Aorta (tissue), 5 donors: ENCODE data around the gene GRIN3B. TPM values are rescaled to one million over a fixed set of nuclear protein-coding genes. Genes with fewer than 3 reads are reported as not detected.
"Not testable (repeated sequence)": the region's sequence is repeated elsewhere in the genome, so short reads cannot be mapped to it uniquely, and the experiment has no call there.

Source experiments
- ATAC-seq: fragments of 200-7000 bp; cut with Tn5 transposase; one replicate; pipeline ENCODE4 v1.9.1; 2022; ENCODE audit warnings: moderate library complexity; ENCODE audit not compliant: low FRiP score
- DNase-seq, 2 donors: peaks; one replicate each; pipeline ENCODE4 v3.0.0-alpha.2; 2020
- H3K27ac ChIP-seq, 2 donors: one replicate each; pipeline ENCODE4 v1.5.1; 2013; ENCODE audit warnings: low read length in 2 of 2, mild to moderate bottlenecking in 2 of 2, moderate library complexity in 2 of 2, control low read depth in 1 of 2, inconsistent platforms in 1 of 2, low read depth in 1 of 2
- H3K27me3 ChIP-seq, 2 donors: one replicate each; pipeline ENCODE4 v1.6.1; 2013; ENCODE audit warnings: control low read depth in 1 of 2, low read length in 1 of 2, mild to moderate bottlenecking in 1 of 2, moderate library complexity in 1 of 2; ENCODE audit not compliant: insufficient read depth in 2 of 2, control insufficient read depth in 1 of 2
- H3K36me3 ChIP-seq, 2 donors: one replicate each; pipeline ENCODE4 v1.6.1; 2013; ENCODE audit warnings: control low read depth in 1 of 2, low read length in 1 of 2, mild to moderate bottlenecking in 1 of 2; ENCODE audit not compliant: insufficient read depth in 2 of 2, control insufficient read depth in 1 of 2
- H3K4me1 ChIP-seq, 2 donors: one replicate each; pipeline ENCODE4 v1.6.1; 2013; ENCODE audit warnings: low read length in 2 of 2, control low read depth in 1 of 2, mild to moderate bottlenecking in 1 of 2, moderate library complexity in 1 of 2; ENCODE audit not compliant: insufficient read depth in 2 of 2, control insufficient read depth in 1 of 2
- H3K4me3 ChIP-seq, 2 donors: one replicate each; pipeline ENCODE4 v1.5.1; 2013; ENCODE audit warnings: low read length in 2 of 2, control low read depth in 1 of 2, mild to moderate bottlenecking in 1 of 2
- H3K9me3 ChIP-seq: one replicate; pipeline ENCODE4 v1.6.1; 2013; ENCODE audit warnings: mild to moderate bottlenecking, low read length; ENCODE audit not compliant: control insufficient read depth
- WGBS, 2 donors: extraction: QIAGEN DNeasy Blood & Tissue Kit; methylation state at CpG; one replicate each; pipeline ENCODE4 v1.1.7; 2013; 5-methylcytosine and 5-hydroxymethylcytosine counted together
- intact Hi-C, 2 donors: fragments of 100-400 bp; cut with DNase I; formaldehyde crosslinking; loops; one replicate each; pipeline versions ENCODE4 v1.14.2 to v1.15.0; 2022
- polyA plus RNA-seq, 2 donors: library from polyadenylated mRNA; stranded (reverse); fragments of 200-250 nt; gene quantifications; one replicate each; pipeline ENCODE4 v1.2.3, GENCODE V29; 2013
- total RNA-seq, 2 donors: library from RNA; stranded (reverse); fragmentation: NEBNext Ultra II Directional; extraction: Animal tissue kit (Norgen Biotek cat#: 25700); gene quantifications; one replicate each; pipeline ENCODE4 v1.2.1, GENCODE V29; 2021
- donor health status: healthy with polysubstance abuse.
- donor health status: Bipolar disorder and iron deficiency.
- donor health status: DM: no; HTN: no; CAD: no.
- donor health status: DM: no; HTN: no; CAD: no.
- donor health status: DM: yes; HTN: yes; CAD: no.

GRIN3B gene
- total and polyA plus RNA-seq, 4 donors = 0.10 to 1.3 TPM; not detected in 2

DNA sequence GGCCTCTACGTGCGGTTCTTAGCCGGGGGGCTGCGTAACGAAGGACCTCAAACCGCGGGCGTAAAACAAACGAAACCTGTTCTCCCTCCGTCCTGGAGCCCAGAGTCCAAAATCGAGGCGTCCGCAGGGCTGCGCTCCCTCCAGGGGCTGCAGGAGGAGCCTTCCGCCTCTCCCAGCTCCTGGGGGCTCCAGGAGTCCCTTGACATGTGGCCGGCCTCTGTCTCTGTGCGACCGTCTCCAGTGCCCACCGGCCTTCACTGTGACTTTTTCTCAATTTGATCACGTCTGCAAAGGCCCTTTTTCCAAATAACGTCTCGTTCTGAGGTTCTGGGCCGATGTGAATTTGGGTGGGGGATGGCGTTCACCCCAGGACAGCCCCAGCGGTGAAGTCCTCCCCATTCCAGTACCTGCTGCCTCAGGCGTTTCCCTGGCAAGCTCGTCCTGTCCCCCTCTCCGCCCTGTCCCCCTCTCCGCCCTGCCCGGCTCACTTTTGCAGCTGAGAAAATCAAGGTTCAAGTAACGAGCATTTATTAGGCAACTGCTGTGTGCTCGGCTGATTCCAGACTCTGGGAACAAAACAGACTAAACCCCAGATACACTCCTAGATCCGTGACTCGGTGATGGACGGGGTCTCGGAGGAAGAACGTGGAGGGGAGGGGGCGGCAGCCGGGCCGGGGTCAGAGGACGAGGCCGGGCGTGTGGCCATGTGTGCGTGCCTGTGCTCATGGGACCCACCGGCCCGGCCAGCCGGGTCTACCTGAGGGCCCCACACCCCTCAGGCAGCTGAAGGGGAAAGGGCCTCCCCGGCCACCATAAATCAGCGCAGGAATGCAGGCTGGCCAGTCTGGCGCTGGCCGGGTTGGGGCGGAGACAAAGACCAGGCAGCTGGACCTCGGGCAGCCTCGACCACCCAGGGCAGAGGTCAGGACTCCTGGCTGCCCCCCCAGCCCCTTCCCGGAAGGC lies 44.1 kb upstream of the GRIN3B start:
- WGBS, 2 donors = 83 to 84% methylated on average over 55 of the region's 55 CpGs
- Histone ChIP-seq H3K27ac (no peak overlapping the region), H3K4me1 (no peaks in the 10 kb centered on the region), H3K9me3 (no peaks in the 10 kb centered on the region), H3K27me3 (no peaks in the 10 kb centered on the region), H3K36me3 (no peaks in the 10 kb centered on the region), H3K4me3 (no peak overlapping the region)
- intact Hi-C loops = no loop called here
- DNase-seq (no peak), ATAC-seq (no peak)

DNA sequence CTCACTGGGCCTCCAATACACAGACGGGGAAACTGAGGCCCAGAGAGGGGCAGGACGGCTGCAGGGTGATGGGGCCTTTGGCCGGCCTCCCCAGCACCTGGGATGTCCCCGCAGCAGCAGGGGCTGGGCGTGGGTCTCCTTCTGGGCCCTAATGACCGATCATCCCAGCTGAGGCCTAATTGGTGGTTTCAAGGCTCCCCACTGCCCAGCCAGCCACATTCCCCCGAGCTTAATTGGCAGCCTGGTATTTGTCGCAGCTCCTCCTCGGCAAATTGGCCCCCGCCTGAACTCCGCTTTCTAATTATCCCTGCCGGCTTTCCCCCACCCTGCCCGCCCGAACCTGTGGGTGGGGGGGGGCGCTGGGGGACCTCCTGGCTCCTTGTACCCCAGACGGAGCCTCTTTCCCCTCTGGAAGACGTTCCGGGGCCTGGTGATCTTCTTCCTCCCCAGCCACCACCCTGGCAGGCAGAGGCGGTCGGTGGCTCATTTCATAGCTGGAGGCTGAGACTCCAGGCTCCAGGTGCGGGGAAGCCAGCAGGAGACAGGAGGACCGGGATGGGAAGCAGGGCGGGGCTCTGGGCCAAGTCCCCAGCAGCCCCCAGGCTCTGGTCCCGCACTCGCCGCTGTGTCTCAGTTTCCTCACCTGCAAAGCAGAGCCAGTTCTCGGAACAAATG lies 43.3 kb upstream of the GRIN3B start:
- intact Hi-C loops = no loop called here
- no peak overlapping the region for H3K4me3 ChIP-seq
- DNase-seq (no peak), ATAC-seq (no peak)
- no peaks in the 10 kb centered on the region for H3K36me3 ChIP-seq
- no peaks in the 10 kb centered on the region for H3K27me3 ChIP-seq
- no peaks in the 10 kb centered on the region for H3K9me3 ChIP-seq
- H3K27ac ChIP-seq = no peak overlapping the region
- H3K4me1 ChIP-seq = no peaks in the 10 kb centered on the region
- WGBS, 2 donors = 59 to 65% methylated on average over 26 to 27 of the region's 27 CpGs

GRCh38 chr19:957578-957977 lies 42.6 kb upstream of the GRIN3B start:
- WGBS, 2 donors = 97% methylated on average over 9 of the region's 9 CpGs
- ATAC-seq, H3K36me3 ChIP-seq: not testable (repeated sequence)

DNA sequence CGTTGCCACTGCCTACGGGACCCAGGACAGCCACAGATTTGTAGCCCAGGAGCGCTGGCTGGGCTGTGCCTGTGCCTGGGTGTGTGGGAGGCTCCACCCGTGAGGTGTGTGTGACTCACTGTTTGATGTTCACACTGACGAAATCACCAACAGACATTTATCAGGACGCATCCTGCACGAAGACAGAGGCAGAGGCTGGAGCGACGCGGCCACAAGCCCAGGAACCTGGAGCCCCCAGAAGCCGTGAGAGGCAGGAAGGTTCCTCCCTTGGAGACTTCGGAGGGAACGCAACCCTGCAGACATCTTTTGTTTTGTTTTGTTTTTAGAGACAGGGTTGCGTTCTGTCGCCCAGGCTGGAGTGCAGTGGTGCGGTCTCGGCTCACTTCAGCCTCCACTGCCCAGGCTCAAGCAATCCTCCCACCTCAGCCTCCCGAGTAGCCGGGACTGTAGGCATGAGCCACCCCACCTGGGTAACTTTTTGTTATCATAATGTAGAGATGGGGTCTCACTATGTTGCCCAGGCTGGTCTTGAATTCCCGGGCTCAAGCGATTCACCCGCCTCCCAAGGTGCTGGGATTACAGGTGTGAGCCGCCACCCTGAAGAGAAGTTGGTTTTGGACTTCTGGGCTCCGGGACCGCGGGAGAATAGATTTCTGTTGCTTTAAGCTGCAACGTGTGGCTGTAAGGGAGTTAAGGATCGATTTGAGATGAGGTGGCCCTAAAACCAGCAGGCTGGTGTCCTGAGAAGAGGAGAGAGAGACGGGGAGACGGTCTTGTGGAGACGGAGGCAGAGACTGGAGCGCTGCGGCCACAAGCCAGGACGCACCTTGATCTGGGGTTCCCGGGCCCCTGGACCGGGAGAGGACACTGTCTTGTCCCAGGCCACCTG lies 41.0 kb upstream of the GRIN3B start:
- Histone ChIP-seq H3K27me3 (no peaks in the 10 kb centered on the region), H3K36me3 (no peaks in the 10 kb centered on the region), H3K27ac (no peak overlapping the region), H3K4me1 (no peaks in the 10 kb centered on the region), H3K4me3 (no peak overlapping the region), H3K9me3 (no peaks in the 10 kb centered on the region)
- DNase-seq = no peak
- intact Hi-C loops = no loop called here
- 93% methylated on average over 36 of the region's 36 CpGs for WGBS, 2 donors
- no peak for ATAC-seq

More at GRCh38 chr19:957578-957977, 42.6 kb upstream of the GRIN3B start:
- H3K4me3 ChIP-seq, H3K9me3 ChIP-seq, H3K27ac ChIP-seq, H3K4me1 ChIP-seq, DNase-seq, H3K27me3 ChIP-seq, intact Hi-C loops: not testable (repeated sequence)

DNA sequence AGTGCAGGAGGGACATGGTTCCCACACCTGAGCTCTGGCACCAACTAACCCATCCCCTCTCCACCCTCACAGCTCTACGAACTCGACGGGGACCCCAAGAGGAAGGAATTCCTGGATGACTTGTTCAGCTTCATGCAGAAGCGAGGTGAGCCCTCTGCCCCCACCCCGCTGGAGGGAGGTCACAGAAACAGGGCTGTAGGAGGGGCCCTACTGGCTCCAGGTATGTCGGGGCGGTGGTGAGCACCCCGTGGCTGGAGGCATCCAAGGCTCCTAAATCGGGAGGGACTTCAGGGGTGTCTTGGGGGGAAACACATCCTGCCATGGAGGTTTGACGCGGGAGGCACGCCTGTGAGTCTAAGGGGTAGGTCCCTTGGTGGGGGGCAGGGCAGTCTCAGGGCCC lies 40.2 kb upstream of the GRIN3B start:
- Histone ChIP-seq H3K36me3 (no peaks in the 10 kb centered on the region), H3K9me3 (no peaks in the 10 kb centered on the region), H3K27me3 (no peaks in the 10 kb centered on the region), H3K4me3 (no peak overlapping the region), H3K4me1 (no peaks in the 10 kb centered on the region), H3K27ac (no peak overlapping the region)
- intact Hi-C loops = no loop called here
- ATAC-seq (no peak), DNase-seq (no peak)
- 64 to 68% methylated on average over 12 of the region's 12 CpGs for WGBS, 2 donors

GRCh38 chr19:960601-960938 lies 39.6 kb upstream of the GRIN3B start:
- no peaks in the 10 kb centered on the region for H3K9me3 ChIP-seq
- H3K36me3 ChIP-seq = no peaks in the 10 kb centered on the region
- H3K27me3 ChIP-seq = no peaks in the 10 kb centered on the region
- DNase-seq (no peak), ATAC-seq (no peak)
- no peaks in the 10 kb centered on the region for H3K4me1 ChIP-seq
- H3K4me3 ChIP-seq = no peak overlapping the region
- intact Hi-C loops = no loop called here
- no peak overlapping the region for H3K27ac ChIP-seq
- 78 to 81% methylated on average over 8 of the region's 8 CpGs for WGBS, 2 donors

- DNase-seq = no peak
- intact Hi-C loops = no loop called here
- Histone ChIP-seq H3K4me1 (no peaks in the 10 kb centered on the region), H3K27ac (no peak overlapping the region), H3K36me3 (no peaks in the 10 kb centered on the region), H3K27me3 (no peaks in the 10 kb centered on the region), H3K4me3 (no peak overlapping the region), H3K9me3 (peaks cover 2% of the 10 kb centered on the region)
- 85 to 86% methylated on average over 14 of the region's 14 CpGs for WGBS, 2 donors
- no peak for ATAC-seq
These were observed 38.2 kb upstream of the GRIN3B start for GRCh38 chr19:961866-962620.
